ENCODE data around the gene CGRRF1. TPM values are rescaled to one million over a fixed set of nuclear protein-coding genes. Genes with fewer than 3 reads are reported as not detected.

CGRRF1 gene
- total and polyA plus RNA-seq, 9 of the 15 experiments (the other 6 are each of a cell fraction or from before 2014, with no cell fraction given), result 2.8 to 15.8 (median 4.6) TPM

DNA sequence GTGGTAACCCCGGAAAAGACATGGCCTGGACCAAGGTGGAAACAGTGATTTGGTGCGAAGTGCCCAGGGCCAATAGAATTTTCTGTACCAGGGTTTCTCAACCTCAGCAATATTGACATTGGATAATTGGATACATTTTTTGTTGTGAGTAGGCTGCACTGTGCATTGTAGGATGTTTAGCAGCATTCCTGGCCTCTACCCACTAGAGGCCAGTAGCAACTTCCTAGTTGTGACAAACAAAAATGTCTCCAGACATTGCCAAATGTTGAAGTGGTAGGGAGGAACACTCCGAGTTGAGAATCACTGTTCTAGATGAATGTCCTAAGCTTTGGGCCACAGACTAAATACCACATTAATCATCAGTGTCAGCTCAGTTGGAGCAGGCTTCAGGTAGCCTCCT lies 6.2 kb upstream of the CGRRF1 start (continued):
- TF ChIP-seq, protein P1, sequence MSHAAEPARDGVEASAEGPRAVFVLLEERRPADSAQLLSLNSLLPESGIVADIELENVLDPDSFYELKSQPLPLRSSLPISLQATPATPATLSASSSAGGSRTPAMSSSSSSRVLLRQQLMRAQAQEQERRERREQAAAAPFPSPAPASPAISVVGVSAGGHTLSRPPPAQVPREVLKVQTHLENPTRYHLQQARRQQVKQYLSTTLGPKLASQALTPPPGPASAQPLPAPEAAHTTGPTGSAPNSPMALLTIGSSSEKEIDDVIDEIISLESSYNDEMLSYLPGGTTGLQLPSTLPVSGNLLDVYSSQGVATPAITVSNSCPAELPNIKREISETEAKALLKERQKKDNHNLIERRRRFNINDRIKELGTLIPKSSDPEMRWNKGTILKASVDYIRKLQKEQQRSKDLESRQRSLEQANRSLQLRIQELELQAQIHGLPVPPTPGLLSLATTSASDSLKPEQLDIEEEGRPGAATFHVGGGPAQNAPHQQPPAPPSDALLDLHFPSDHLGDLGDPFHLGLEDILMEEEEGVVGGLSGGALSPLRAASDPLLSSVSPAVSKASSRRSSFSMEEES (CRISPR knock-in tag; IDR thresholded peaks at IDR 0.05), result no peak
- TF ChIP-seq RAD21 (CRISPR knock-in tag; conservative IDR thresholded peaks at IDR 0.05 in 1 of 2, IDR thresholded peaks at IDR 0.05 in 1 of 2) (peak in 1 of 2 experiments; percentile 39; a peak in 2 of 4 replicates), YY1 (IDR thresholded peaks at IDR 0.05; ENCODE audit: borderline replicate concordance in 1 of 3, control insufficient read depth in 1 of 3, extremely low read depth in 1 of 3, insufficient read depth in 3 of 3, insufficient read length in 1 of 3, insufficient replicate concordance in 2 of 3, low read depth in 1 of 3, low read length in 2 of 3) (peak in 1 of 3 experiments; percentile 16), HEY1 (CRISPR knock-in tag; IDR thresholded peaks at IDR 0.05; ENCODE audit: borderline replicate concordance) (no peak), RAD51 (IDR thresholded peaks at IDR 0.05; ENCODE audit: borderline replicate concordance, low read depth) (no peak), CEBPB (tag; IDR thresholded peaks at IDR 0.05) (0 out of 2 replicates have a peak, but pooled peaks have one; percentile 12), DMBX1 (CRISPR knock-in tag; IDR thresholded peaks at IDR 0.05; ENCODE audit: borderline replicate concordance) (no peak), ZNF239 (CRISPR knock-in tag; IDR thresholded peaks at IDR 0.05) (no peak), SREBF2 (CRISPR knock-in tag; IDR thresholded peaks at IDR 0.05) (no peak), ARID2 (IDR thresholded peaks at IDR 0.05) (no peak), ESRRA (IDR thresholded peaks at IDR 0.05; ENCODE audit: borderline replicate concordance, low read depth) (no peak), ZNF282 (CRISPR knock-in tag; IDR thresholded peaks at IDR 0.05) (no peak), IRF2 (CRISPR knock-in tag; IDR thresholded peaks at IDR 0.05) (no peak), ZZZ3 (IDR thresholded peaks at IDR 0.05) (no peak)
- TF ChIP-seq, protein P2, sequence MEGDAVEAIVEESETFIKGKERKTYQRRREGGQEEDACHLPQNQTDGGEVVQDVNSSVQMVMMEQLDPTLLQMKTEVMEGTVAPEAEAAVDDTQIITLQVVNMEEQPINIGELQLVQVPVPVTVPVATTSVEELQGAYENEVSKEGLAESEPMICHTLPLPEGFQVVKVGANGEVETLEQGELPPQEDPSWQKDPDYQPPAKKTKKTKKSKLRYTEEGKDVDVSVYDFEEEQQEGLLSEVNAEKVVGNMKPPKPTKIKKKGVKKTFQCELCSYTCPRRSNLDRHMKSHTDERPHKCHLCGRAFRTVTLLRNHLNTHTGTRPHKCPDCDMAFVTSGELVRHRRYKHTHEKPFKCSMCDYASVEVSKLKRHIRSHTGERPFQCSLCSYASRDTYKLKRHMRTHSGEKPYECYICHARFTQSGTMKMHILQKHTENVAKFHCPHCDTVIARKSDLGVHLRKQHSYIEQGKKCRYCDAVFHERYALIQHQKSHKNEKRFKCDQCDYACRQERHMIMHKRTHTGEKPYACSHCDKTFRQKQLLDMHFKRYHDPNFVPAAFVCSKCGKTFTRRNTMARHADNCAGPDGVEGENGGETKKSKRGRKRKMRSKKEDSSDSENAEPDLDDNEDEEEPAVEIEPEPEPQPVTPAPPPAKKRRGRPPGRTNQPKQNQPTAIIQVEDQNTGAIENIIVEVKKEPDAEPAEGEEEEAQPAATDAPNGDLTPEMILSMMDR (IDR thresholded peaks at IDR 0.05 in 2 of 3, conservative IDR thresholded peaks at IDR 0.05 in 1 of 3; ENCODE audit: insufficient read depth in 2 of 3, low read depth in 1 of 3, low read length in 3 of 3), result peak in 2 of 3 experiments; percentile 34 to 55; a peak in 2 of 6 replicates
- TF ChIP-seq, protein P3, sequence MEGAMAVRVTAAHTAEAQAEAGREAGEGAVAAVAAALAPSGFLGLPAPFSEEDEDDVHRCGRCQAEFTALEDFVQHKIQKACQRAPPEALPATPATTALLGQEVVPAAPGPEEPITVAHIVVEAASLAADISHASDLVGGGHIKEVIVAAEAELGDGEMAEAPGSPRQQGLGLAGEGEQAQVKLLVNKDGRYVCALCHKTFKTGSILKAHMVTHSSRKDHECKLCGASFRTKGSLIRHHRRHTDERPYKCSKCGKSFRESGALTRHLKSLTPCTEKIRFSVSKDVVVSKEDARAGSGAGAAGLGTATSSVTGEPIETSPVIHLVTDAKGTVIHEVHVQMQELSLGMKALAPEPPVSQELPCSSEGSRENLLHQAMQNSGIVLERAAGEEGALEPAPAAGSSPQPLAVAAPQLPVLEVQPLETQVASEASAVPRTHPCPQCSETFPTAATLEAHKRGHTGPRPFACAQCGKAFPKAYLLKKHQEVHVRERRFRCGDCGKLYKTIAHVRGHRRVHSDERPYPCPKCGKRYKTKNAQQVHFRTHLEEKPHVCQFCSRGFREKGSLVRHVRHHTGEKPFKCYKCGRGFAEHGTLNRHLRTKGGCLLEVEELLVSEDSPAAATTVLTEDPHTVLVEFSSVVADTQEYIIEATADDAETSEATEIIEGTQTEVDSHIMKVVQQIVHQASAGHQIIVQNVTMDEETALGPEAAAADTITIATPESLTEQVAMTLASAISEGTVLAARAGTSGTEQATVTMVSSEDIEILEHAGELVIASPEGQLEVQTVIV (CRISPR knock-in tag; IDR thresholded peaks at IDR 0.05; ENCODE audit: borderline replicate concordance), result no peak
- TF ChIP-seq, protein P4, sequence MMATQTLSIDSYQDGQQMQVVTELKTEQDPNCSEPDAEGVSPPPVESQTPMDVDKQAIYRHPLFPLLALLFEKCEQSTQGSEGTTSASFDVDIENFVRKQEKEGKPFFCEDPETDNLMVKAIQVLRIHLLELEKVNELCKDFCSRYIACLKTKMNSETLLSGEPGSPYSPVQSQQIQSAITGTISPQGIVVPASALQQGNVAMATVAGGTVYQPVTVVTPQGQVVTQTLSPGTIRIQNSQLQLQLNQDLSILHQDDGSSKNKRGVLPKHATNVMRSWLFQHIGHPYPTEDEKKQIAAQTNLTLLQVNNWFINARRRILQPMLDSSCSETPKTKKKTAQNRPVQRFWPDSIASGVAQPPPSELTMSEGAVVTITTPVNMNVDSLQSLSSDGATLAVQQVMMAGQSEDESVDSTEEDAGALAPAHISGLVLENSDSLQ (IDR thresholded peaks at IDR 0.05), result peak; percentile 44
- TF ChIP-seq, protein P5, sequence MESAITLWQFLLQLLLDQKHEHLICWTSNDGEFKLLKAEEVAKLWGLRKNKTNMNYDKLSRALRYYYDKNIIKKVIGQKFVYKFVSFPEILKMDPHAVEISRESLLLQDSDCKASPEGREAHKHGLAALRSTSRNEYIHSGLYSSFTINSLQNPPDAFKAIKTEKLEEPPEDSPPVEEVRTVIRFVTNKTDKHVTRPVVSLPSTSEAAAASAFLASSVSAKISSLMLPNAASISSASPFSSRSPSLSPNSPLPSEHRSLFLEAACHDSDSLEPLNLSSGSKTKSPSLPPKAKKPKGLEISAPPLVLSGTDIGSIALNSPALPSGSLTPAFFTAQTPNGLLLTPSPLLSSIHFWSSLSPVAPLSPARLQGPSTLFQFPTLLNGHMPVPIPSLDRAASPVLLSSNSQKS (CRISPR knock-in tag; IDR thresholded peaks at IDR 0.05), result no peak

Measured in K562 (cell line).